ENCODE results near the gene ZNF415.

DNA sequence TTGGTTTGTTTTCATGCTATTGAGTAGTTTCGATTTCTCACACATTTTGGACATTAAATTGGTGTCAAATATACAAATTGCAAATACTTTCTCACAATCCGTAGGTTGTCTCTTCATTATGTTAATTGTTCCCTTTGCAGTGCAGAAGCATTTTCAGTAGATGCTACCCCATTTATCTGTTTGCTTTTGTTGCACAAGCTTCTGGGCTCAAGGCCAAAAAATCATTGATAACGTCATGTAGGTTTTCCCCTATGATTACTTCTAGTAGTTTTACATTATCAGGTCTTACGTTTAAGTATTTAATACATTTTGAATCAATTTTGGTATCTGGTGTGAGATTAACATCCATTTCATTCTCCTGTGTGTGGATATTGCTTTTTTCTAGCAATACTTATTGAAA is 40.2 kb upstream of the ZNF415 start:
- no peak for TF ChIP-seq CTCF (IDR thresholded peaks at IDR 0.05)
- TF ChIP-seq POLR2A (IDR thresholded peaks at IDR 0.05) = no peak
